ENCODE data around the gene CAMKK2.
"Not testable (repeated sequence)": the region's sequence is repeated elsewhere in the genome, so short reads cannot be mapped to it uniquely, and the experiment has no call there.

CAMKK2 gene

GRCh38 chr12:121280531-121280930 is 16.0 kb downstream of the CAMKK2 start:
- in situ Hi-C loops (cut with HindIII; ENCODE audit: low sequenced_read_pairs), result not testable (repeated sequence)

- in situ Hi-C loops (cut with HindIII; ENCODE audit: low sequenced_read_pairs), result no loop called here
Observed at GRCh38 chr12:121279507-121279915, 17.0 kb downstream of the CAMKK2 start.

- in situ Hi-C loops (cut with HindIII; ENCODE audit: low sequenced_read_pairs), result no loop called here
Observed at GRCh38 chr12:121279071-121279375, 17.5 kb downstream of the CAMKK2 start.

- in situ Hi-C loops (cut with HindIII; ENCODE audit: low sequenced_read_pairs), result no loop called here
Observed at GRCh38 chr12:121278169-121279070, 18.1 kb downstream of the CAMKK2 start.

GRCh38 chr12:121277374-121277759 is 19.1 kb downstream of the CAMKK2 start:
- in situ Hi-C loops (cut with HindIII; ENCODE audit: low sequenced_read_pairs), result no loop called here

DNA sequence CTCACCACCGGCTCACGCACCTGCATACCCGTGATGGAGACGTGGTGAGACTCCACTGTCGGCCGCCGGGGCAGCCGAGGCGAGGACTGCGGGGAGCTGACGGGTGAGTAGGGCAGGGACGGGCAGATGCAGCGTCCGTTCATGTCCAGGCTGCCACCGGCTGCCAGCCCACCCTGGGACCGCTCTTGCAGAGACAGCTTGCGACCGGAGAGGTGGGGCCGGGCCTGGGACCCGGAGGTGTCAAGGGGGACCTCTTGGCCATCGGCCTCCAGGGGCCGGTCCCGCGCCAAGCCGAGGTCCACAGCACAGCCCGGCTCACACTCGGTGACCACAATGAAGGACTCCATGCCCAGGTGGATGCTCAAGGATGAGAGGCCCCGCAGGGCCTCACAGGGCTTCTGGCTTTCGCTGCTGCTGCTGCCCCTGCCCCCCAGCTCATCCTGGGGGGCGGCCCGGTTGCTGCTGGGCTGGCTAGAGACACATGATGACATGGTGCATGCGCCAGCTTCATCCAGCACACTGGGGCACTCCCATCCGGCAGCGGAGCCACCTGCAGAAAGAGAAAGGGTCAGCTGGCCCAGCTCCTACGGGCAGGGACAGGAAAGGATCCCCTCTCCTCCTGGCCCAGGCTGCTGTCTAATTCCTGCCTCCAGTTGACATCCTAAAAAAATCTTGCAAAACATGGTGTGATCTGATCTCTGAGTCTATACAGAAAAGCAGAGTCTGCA is 22.3 kb downstream of the CAMKK2 start:
- in situ Hi-C loops (cut with HindIII; ENCODE audit: low sequenced_read_pairs), result no loop called here

- in situ Hi-C loops (cut with HindIII; ENCODE audit: low sequenced_read_pairs), result no loop called here
Observed at GRCh38 chr12:121273364-121273896, 23.1 kb downstream of the CAMKK2 start.

GRCh38 chr12:121267822-121268221 is 28.7 kb downstream of the CAMKK2 start:
- in situ Hi-C loops (cut with HindIII; ENCODE audit: low sequenced_read_pairs), result no loop called here

GRCh38 chr12:121264951-121265515 is 31.5 kb downstream of the CAMKK2 start:
- in situ Hi-C loops (cut with HindIII; ENCODE audit: low sequenced_read_pairs), result no loop called here

GRCh38 chr12:121264135-121264534 is 32.4 kb downstream of the CAMKK2 start:
- in situ Hi-C loops (cut with HindIII; ENCODE audit: low sequenced_read_pairs), result no loop called here

DNA sequence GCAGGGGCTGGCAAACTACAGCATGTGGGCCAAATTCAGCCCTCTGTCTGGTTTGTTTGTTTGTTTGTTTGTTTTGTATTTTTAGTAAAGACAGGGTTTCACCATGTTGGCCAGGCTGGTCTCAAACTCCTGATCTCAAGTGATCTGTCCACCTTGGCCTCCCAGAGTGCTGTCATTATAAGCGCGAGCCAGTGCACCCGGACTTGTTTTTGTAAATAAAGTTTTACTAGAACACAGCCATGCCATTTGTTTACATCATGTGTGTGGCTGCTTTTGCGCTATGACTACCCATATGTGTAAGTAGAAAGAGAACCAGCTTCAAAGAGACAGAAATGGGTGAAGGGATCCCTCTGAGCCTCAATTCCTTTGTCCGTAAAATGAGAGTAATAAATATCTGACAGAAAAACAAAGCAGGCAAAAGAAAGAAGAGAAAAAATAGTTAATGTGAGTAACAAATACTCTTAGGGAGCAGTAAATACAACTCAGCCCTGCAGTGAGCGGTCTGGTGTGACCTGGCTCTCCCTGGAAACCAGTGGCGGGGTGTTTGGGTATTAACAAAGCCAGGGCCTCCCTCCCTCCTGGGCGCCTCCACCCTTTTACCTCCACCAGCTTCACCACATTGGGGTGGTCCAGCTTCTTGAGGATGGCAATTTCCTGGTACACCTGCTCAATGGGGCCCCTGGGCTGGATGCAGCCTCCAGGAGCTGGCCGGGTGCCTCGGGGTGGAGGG is 33.1 kb downstream of the CAMKK2 start:
- in situ Hi-C loops (cut with HindIII; ENCODE audit: low sequenced_read_pairs), result no loop called here

DNA sequence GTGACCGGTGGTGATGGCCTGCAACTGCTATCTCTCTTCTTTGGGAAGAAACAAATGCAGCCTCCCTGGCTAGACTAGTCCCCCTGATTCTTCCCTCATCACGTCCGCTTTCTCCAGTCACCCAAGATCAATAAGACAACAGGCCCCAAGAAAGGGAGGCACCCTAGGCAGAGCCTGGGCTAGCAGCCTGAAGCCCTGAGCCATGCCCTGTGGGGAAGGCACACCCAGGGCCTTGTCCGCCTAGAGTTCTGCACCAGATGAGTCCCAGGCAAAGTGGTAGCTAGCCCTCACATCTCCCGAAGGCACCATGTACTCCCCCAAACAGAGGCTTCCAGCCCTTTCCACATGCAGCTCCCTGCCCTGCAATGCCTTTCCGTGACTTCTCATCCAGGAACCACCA is 35.1 kb downstream of the CAMKK2 start:
- in situ Hi-C loops (cut with HindIII; ENCODE audit: low sequenced_read_pairs), result no loop called here

DNA sequence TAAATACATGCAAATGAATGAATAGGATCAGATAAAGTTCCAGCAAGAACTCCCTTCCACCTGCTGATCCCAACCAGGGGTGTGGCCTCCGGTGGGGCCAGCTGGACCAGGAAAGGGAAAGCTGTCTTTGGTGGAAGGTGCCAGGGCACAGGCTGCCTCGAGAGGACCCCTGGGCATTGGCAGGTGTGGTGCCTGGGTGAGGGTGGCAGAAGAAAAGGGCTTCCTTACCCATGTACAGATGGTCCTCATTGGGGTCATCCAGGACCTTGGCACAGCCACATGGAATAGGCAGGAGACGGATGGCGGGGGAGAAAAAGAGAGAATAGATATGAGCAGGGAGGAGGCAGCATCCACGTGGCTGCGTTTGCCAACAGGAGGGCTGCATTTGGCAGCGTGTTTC is 36.4 kb downstream of the CAMKK2 start:
- in situ Hi-C loops (cut with HindIII; ENCODE audit: low sequenced_read_pairs), result no loop called here

GRCh38 chr12:121259074-121259473 is 37.4 kb downstream of the CAMKK2 start:
- in situ Hi-C loops (cut with HindIII; ENCODE audit: low sequenced_read_pairs), result no loop called here

GRCh38 chr12:121257704-121258449 is 38.6 kb downstream of the CAMKK2 start:
- in situ Hi-C loops (cut with HindIII; ENCODE audit: low sequenced_read_pairs), result not testable (repeated sequence)

- in situ Hi-C loops (cut with HindIII; ENCODE audit: low sequenced_read_pairs), result no loop called here
Observed at GRCh38 chr12:121255433-121255832, 41.1 kb downstream of the CAMKK2 start.

DNA sequence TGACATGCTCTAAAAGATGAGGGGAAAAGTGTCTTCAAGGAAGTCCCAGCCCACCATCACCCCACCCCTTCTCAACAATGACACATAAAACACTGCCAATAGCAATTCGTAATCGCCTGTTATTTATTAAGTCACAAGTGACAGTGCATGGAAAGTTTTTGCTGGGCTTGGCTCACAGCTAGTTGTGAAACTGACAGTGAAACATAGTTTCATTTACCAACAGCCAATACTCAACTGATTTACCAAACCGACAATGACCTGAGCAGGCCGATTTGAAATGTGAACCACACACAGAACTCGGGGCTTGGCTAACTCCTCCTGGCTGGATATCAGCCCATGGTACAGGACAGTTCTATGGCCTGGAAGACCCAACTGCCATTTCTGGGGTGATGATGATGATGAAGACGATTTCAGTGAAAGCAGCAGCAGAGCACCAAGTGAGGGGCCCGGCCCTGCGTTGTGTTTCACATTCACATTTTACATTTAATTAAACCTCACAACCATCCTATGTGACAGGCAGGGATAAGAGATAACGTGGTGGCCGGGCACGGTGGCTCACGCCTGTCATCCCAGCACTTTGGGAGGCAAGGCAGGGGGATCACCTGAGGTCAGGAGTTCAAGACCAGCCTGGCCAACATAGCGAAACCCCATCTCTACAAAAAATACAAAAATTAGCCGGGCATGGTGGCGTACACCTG is 42.7 kb downstream of the CAMKK2 start:
- in situ Hi-C loops (cut with HindIII; ENCODE audit: low sequenced_read_pairs), result no loop called here

- in situ Hi-C loops (cut with HindIII; ENCODE audit: low sequenced_read_pairs), result no loop called here
Observed at GRCh38 chr12:121252712-121253345, 43.7 kb downstream of the CAMKK2 start.

DNA sequence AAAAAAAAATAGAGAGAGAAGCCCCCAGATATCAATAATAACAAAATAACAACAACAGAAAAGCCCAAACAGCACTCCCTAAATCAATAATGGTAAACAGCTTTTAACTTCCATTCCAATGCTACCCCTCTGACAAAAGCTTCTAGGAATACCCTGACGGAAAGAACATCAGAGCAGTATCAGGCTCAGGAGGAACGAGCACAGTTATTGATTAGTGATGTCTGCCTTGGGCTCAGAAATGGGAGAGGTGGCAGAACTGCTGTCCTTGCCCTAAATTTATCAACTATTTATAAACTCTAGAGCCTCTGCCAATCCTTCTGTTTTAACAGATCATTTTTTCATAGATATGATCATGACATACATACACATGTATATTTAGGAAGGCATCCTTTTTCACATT is 44.7 kb downstream of the CAMKK2 start:
- in situ Hi-C loops (cut with HindIII; ENCODE audit: low sequenced_read_pairs), result no loop called here

All from DLD1 (cell line).